Measurements from ENCODE around the gene CD160.

CD160 gene

GRCh38 chr1:145785547-145785946 is 66.2 kb downstream of the CD160 start:
- no peak for TF ChIP-seq CTCF (IDR thresholded peaks at IDR 0.05)
- no peak for TF ChIP-seq ZFX (IDR thresholded peaks at IDR 0.05; ENCODE audit: borderline replicate concordance)
- no peak overlapping the region; the same call in 1 of the 2 replicates for H3K27ac ChIP-seq

GRCh38 chr1:145786271-145786670 is 67.0 kb downstream of the CD160 start:
- TF ChIP-seq CTCF (IDR thresholded peaks at IDR 0.05) (no peak), ZFX (IDR thresholded peaks at IDR 0.05; ENCODE audit: borderline replicate concordance) (no peak)
- no peak overlapping the region for H3K27ac ChIP-seq

GRCh38 chr1:145788580-145788979 is 69.3 kb downstream of the CD160 start:
- TF ChIP-seq ZFX (IDR thresholded peaks at IDR 0.05; ENCODE audit: borderline replicate concordance) (no peak), CTCF (IDR thresholded peaks at IDR 0.05) (no peak)
- H3K27ac ChIP-seq, result no peak overlapping the region

Data from 22Rv1 (cell line).